GM12891 (cell line): Measurements from ENCODE around the gene WDFY2.
A peak's percentile ranks its signal among the peaks of the same experiment; 100 is the strongest.

ENCODE experiments used
- DNase-seq: peaks from one replicate; pipeline ENCODE4 v3.0.0; 2011; ENCODE audit warnings: low spot score; ENCODE audit not compliant: insufficient read length
- FAIRE-seq: peaks from 2 replicates; lab custom pipeline; 2011; peaks lifted over from hg19 to GRCh38; lab: Jason Lieb, UNC
- PAX5 ChIP-seq: IDR thresholded peaks from 2 replicates; pipeline ENCODE4 v1.6.1; 2011; ENCODE audit warnings: low read length, moderate library complexity, mild to moderate bottlenecking; ENCODE audit not compliant: insufficient read depth, severe bottlenecking
- POLR2A ChIP-seq: IDR thresholded peaks from 2 replicates; pipeline ENCODE4 v1.6.1; 2011; ENCODE audit warnings: low read depth, low read length, control low read depth
- POLR2AphosphoS5 ChIP-seq: IDR thresholded peaks from 2 replicates; pipeline ENCODE4 v1.6.1; 2011; ENCODE audit warnings: low read depth, low read length, control low read depth
- POU2F2 ChIP-seq: IDR thresholded peaks from 2 replicates; pipeline ENCODE4 v1.6.1; 2011; ENCODE audit warnings: low read depth, mild to moderate bottlenecking, control low read depth, low read length, moderate library complexity
- SPI1 ChIP-seq: IDR thresholded peaks from 2 replicates; pipeline ENCODE4 v1.6.1; 2011; ENCODE audit warnings: low read depth, low read length, control low read depth
- TAF1 ChIP-seq: IDR thresholded peaks from 2 replicates; pipeline ENCODE4 v1.6.1; 2011; ENCODE audit warnings: low read depth, low read length, control low read depth

The WDFY2 gene

GRCh38 chr13:51765142-51765515 is 180.9 kb downstream of the WDFY2 start:
- DNase-seq (no peak), FAIRE-seq (no peak)
- TF ChIP-seq POLR2A (0 out of 2 replicates have a peak, but pooled peaks have one; percentile 8), POU2F2 (no peak)

- FAIRE-seq = peak; percentile 26
- TF ChIP-seq PAX5 = no peak
- no peak for TF ChIP-seq POLR2A
- no peak for TF ChIP-seq POLR2AphosphoS5
- no peak for TF ChIP-seq SPI1
- TF ChIP-seq TAF1 = no peak
- no peak for TF ChIP-seq POU2F2
- DNase-seq = no peak
Observed at GRCh38 chr13:51767100-51767499, 182.8 kb downstream of the WDFY2 start.

- no peak for FAIRE-seq
- TF ChIP-seq TAF1 (no peak), POU2F2 (no peak), PAX5 (no peak), SPI1 (no peak), POLR2AphosphoS5 (no peak), POLR2A (no peak)
- DNase-seq = no peak
Observed at GRCh38 chr13:51768378-51768921, 184.2 kb downstream of the WDFY2 start.

- FAIRE-seq (no peak), DNase-seq (no peak)
- TF ChIP-seq SPI1 (no peak), POLR2AphosphoS5 (no peak), PAX5 (no peak), POU2F2 (no peak), POLR2A (no peak), TAF1 (no peak)
Observed at GRCh38 chr13:51768976-51769375, 184.7 kb downstream of the WDFY2 start.

- no peak for TF ChIP-seq POU2F2
- no peak for TF ChIP-seq SPI1
- no peak for TF ChIP-seq POLR2AphosphoS5
- no peak for TF ChIP-seq PAX5
- TF ChIP-seq TAF1 = no peak
- no peak for TF ChIP-seq POLR2A
- FAIRE-seq = no peak
- DNase-seq = no peak
Observed at GRCh38 chr13:51769455-51770127, 185.3 kb downstream of the WDFY2 start.

GRCh38 chr13:51770160-51770559 is 185.9 kb downstream of the WDFY2 start:
- TF ChIP-seq POLR2AphosphoS5 = no peak
- no peak for TF ChIP-seq SPI1
- TF ChIP-seq POLR2A = no peak
- TF ChIP-seq TAF1 = no peak
- TF ChIP-seq POU2F2 = no peak
- TF ChIP-seq PAX5 = no peak

GRCh38 chr13:51770681-51771417 is 186.6 kb downstream of the WDFY2 start:
- FAIRE-seq (no peak), DNase-seq (no peak)
- TF ChIP-seq POU2F2 (no peak), POLR2A (no peak), POLR2AphosphoS5 (no peak), PAX5 (no peak), TAF1 (no peak), SPI1 (peak; percentile 50; the same call in 1 of the 2 replicates)

More at GRCh38 chr13:51770160-51770559, 185.9 kb downstream of the WDFY2 start:
- FAIRE-seq (no peak), DNase-seq (no peak)

GRCh38 chr13:51771418-51772104 is 187.3 kb downstream of the WDFY2 start:
- TF ChIP-seq POLR2AphosphoS5 (no peak), SPI1 (no peak), POU2F2 (no peak), PAX5 (no peak), POLR2A (0 out of 2 replicates have a peak, but pooled peaks have one; percentile 20), TAF1 (no peak)
- FAIRE-seq (no peak), DNase-seq (no peak)

- FAIRE-seq (no peak), DNase-seq (no peak)
- TF ChIP-seq POLR2AphosphoS5 (no peak), SPI1 (no peak), PAX5 (no peak), POU2F2 (no peak)
Observed at GRCh38 chr13:51772105-51772455, 187.8 kb downstream of the WDFY2 start.

GRCh38 chr13:51772781-51773180 is 188.5 kb downstream of the WDFY2 start:
- FAIRE-seq = no peak
- no peak for DNase-seq
- TF ChIP-seq POLR2AphosphoS5 (no peak), PAX5 (no peak)
